Glutamatergic neuron (in vitro differentiated cells): ENCODE data around the gene TSPAN4. TPM values are rescaled to one million over a fixed set of nuclear protein-coding genes. Genes with fewer than 3 reads are reported as not detected.
A peak's percentile ranks its signal among the peaks of the same experiment; 100 is the strongest.

Experiments
- DNase-seq: peaks from one replicate; pipeline ENCODE4 v3.0.0; 2022
- H3K27ac Mint-ChIP-seq: one replicate; pipeline ENCODE4 v1.8.0; 2020; ENCODE audit warnings: mild to moderate bottlenecking, mixed read lengths, inconsistent platforms; ENCODE audit not compliant: unreplicated experiment
- H3K27me3 Mint-ChIP-seq: one replicate; pipeline ENCODE4 v1.8.0; 2020; ENCODE audit warnings: mild to moderate bottlenecking, moderate library complexity, mixed read lengths, inconsistent platforms; ENCODE audit not compliant: unreplicated experiment
- H3K36me3 Mint-ChIP-seq: one replicate; pipeline ENCODE4 v1.8.0; 2020; ENCODE audit warnings: mild to moderate bottlenecking, mixed read lengths, inconsistent platforms; ENCODE audit not compliant: unreplicated experiment
- H3K4me1 Mint-ChIP-seq: one replicate; pipeline ENCODE4 v1.8.0; 2020; ENCODE audit warnings: mild to moderate bottlenecking, low read depth, mixed read lengths, inconsistent platforms; ENCODE audit not compliant: unreplicated experiment
- H3K4me3 Mint-ChIP-seq: one replicate; pipeline ENCODE4 v1.8.0; 2020; ENCODE audit warnings: mild to moderate bottlenecking, mixed read lengths, inconsistent platforms; ENCODE audit not compliant: unreplicated experiment
- H3K9me3 Mint-ChIP-seq: one replicate; pipeline ENCODE4 v1.8.0; 2020; ENCODE audit warnings: mild to moderate bottlenecking, moderate library complexity, mixed read lengths, inconsistent platforms; ENCODE audit not compliant: unreplicated experiment
- CTCF ChIP-seq: fragments of 200-600 bp; sonication (generic); IDR thresholded peaks from one replicate; pipeline ENCODE4 v1.5.0; 2021; ENCODE audit not compliant: partially characterized antibody, unreplicated experiment
- total RNA-seq: library from RNA; stranded (reverse); fragmentation: NEBNext Ultra II Directional; extraction: Animal tissue kit (Norgen Biotek cat#: 25700); gene quantifications from one replicate; pipeline ENCODE4 v1.2.1, GENCODE V29; 2021; ENCODE audit not compliant: unreplicated experiment

The TSPAN4 gene
- total RNA-seq, 1 donor from 2014 or later: 82.5 TPM

GRCh38 chr11:839875-840617, 2.6 kb upstream of the TSPAN4 start:
- H3K9me3 Mint-ChIP-seq: peaks cover 26% of the 10 kb centered on the region
- H3K36me3 Mint-ChIP-seq: no peaks in the 10 kb centered on the region
- peak overlapping the region; percentile 80 for H3K27ac Mint-ChIP-seq
- no peak for DNase-seq
- H3K4me1 Mint-ChIP-seq: peaks cover 20% of the 10 kb centered on the region
- TF ChIP-seq CTCF: no peak
- peak overlapping the region; percentile 84 for H3K4me3 Mint-ChIP-seq
- H3K27me3 Mint-ChIP-seq: peaks cover 17% of the 10 kb centered on the region

DNA sequence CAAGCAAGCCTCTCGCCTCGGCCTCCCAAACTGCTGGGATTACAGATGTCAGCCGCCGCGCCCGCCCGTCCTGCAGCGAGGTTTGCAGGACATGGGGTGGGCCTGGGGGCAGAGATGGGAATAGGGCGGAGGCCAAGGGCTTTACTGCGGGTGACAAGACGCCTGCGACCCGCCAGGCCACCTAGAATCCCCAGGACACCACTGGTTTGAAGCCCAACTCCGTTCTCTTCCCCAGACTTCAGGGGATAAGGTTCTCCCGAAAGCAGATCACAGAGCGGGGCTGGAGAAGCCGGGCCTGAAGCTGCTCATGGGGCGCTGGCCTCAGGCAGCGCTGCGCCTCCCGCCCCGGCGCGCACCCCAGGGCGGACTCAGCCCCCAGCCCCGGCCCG, 677 bp upstream of the TSPAN4 start:
- Mint-ChIP-seq H3K9me3 (peaks cover 26% of the 10 kb centered on the region), H3K27ac (peak overlapping the region; percentile 78), H3K27me3 (peaks cover 17% of the 10 kb centered on the region), H3K36me3 (no peaks in the 10 kb centered on the region), H3K4me1 (peaks cover 22% of the 10 kb centered on the region), H3K4me3 (peak overlapping the region; percentile 88)
- TF ChIP-seq CTCF: no peak
- no peak for DNase-seq

DNA sequence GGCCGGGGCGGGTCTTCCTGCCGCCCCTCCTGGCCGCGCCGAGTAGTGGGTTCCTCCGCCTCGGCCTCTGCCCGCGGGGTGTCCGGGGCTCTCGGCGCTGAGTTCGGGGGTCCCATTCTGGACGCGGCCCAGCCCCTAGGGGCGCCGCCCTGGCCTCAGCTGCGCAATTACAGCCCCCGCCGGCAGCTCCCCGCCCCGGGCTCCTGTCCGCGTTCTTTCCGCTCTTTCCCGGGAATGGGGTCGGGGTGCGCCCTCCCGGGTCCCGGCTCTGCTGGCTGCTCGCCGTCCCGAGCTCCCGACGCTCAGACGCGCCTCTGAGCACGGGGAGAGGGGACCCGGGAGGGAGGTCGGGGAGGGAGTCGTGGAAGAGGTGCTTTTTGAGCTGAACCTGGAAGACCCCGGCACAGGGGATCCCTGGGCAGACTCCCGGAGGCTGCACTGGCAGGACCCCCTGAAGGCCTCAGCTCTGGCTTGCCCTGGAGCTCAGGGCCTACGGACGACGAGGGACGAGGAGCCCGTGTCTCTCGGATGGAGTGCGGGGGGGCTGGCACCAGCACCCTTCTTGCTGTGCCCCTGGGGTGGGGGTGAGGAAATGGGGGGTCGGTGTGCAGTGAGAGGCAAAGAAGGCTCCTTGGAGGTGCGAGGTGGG, 558 bp downstream of the TSPAN4 start:
- H3K27ac Mint-ChIP-seq: no peak overlapping the region
- peak overlapping the region; percentile 82 for H3K4me3 Mint-ChIP-seq
- peaks cover 22% of the 10 kb centered on the region for H3K4me1 Mint-ChIP-seq
- peaks cover 14% of the 10 kb centered on the region for H3K27me3 Mint-ChIP-seq
- H3K9me3 Mint-ChIP-seq: peaks cover 26% of the 10 kb centered on the region
- DNase-seq: no peak
- no peaks in the 10 kb centered on the region for H3K36me3 Mint-ChIP-seq
- no peak for TF ChIP-seq CTCF

- no peak for DNase-seq
- Mint-ChIP-seq H3K9me3 (peaks cover 21% of the 10 kb centered on the region), H3K27me3 (peaks cover 8% of the 10 kb centered on the region), H3K4me1 (peaks cover 17% of the 10 kb centered on the region), H3K36me3 (no peaks in the 10 kb centered on the region), H3K4me3 (peak overlapping the region; percentile 82), H3K27ac (no peak overlapping the region)
- no peak for TF ChIP-seq CTCF
Measured at GRCh38 chr11:843818-844692, 1.4 kb downstream of the TSPAN4 start.
